ENCODE data around the gene ATP6V1G1. TPM values are rescaled to one million over a fixed set of nuclear protein-coding genes. Genes with fewer than 3 reads are reported as not detected.
"Not testable (repeated sequence)": the region's sequence is repeated elsewhere in the genome, so short reads cannot be mapped to it uniquely, and the experiment has no call there.

Gene ATP6V1G1
- total RNA-seq, 1 donor from 2014 or later: 181 TPM

- DNase-seq (ENCODE audit: low read depth): no peak
- no peak overlapping the region for H3K4me3 ChIP-seq (ENCODE audit: low read depth, low read length)
- TF ChIP-seq CTCF (conservative IDR thresholded peaks at IDR 0.05; ENCODE audit: low read depth, low read length): no peak
Observed at GRCh38 chr9:114591849-114592248, 4.3 kb downstream of the ATP6V1G1 start.

DNA sequence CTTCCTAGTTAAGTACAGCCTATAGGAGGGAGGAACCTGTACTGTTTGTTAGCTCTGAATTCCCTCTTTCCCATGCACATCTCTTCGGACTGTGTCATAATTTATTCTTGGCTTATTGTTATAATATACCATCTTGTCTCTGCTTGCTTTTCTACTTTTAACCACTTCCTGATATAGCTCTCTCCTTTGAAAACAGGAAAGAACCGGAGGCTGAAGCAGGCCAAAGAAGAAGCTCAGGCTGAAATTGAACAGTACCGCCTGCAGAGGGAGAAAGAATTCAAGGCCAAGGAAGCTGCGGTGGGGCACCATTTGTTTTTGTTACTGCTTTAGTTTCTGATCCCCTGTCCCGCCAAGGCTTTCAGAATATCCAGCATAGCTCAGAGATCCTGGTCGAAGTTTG lies 4.8 kb downstream of the ATP6V1G1 start:
- TF ChIP-seq CTCF (conservative IDR thresholded peaks at IDR 0.05; ENCODE audit: low read depth, low read length): peak; percentile 40
- no peak overlapping the region for H3K4me3 ChIP-seq (ENCODE audit: low read depth, low read length)
- DNase-seq (ENCODE audit: low read depth): no peak

DNA sequence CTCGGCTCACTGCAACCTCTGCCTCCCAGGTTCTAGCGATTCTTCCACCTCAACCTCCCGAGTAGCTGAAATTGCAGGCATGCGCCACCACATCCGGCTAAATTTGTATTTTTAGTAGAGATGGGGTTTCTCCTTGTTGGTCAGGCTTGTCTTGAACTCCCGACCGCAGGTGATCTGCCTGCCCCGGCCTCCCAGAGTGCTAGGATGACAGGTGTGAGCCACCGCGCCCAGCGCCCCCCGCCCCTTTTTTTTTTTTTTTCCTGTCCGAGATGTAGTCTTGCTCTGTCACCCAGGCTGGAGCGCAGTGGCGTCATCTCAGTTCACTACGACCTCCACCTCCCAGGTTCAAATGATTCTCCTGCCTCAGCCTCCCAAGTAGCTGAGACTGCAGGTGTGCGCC lies 6.6 kb downstream of the ATP6V1G1 start:
- H3K4me3 ChIP-seq (ENCODE audit: low read depth, low read length): no peak overlapping the region
- no peak for DNase-seq (ENCODE audit: low read depth)
- no peak for TF ChIP-seq CTCF (conservative IDR thresholded peaks at IDR 0.05; ENCODE audit: low read depth, low read length)

- not testable (repeated sequence) for H3K4me3 ChIP-seq (ENCODE audit: low read depth, low read length); DNase-seq (ENCODE audit: low read depth)
Observed at GRCh38 chr9:114600502-114601248, 13.1 kb downstream of the ATP6V1G1 start.

DNA sequence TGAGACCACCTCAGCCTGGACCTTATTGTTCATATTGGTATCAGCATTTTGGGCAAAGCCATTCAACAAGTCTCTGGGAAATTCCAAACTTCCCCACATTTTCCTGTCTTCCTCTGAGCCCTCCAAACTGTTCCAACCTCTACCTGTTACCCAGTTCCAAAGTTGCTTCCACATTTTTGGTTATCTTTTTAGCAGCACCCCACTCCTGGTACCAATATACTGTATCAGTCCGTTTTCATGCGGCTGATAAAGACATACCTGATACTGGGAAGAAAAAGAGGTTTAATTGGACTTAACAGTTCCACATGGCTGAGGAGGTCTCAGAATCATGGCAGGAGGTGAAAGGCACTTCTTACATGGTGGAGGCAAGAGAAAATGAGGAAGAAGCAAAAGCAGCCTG lies 14.2 kb downstream of the ATP6V1G1 start:
- not testable (repeated sequence) for DNase-seq (ENCODE audit: low read depth); H3K4me3 ChIP-seq (ENCODE audit: low read depth, low read length)

GRCh38 chr9:114602620-114603019 lies 15.1 kb downstream of the ATP6V1G1 start:
- DNase-seq (ENCODE audit: low read depth): no peak
- TF ChIP-seq CTCF (conservative IDR thresholded peaks at IDR 0.05; ENCODE audit: low read depth, low read length): no peak
- no peak overlapping the region for H3K4me3 ChIP-seq (ENCODE audit: low read depth, low read length)

DNA sequence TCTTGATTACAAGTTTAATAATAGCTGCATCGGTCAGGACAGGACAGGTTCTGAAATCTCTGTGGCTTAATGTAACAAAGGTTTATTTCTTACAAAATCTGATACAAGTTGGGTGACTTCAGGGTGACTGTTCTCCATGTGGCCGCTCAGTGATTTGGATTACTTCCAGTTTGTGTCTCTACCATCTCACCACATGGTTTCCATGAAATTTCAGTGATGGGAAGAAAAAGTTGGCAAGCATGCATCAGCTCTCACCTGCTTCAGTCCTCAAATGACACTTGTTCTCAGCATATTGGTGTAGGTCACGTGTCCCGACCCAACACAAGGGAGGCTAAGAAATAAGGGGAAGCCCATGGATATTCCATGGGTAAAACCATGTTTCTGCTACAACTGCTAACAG lies 15.7 kb downstream of the ATP6V1G1 start:
- H3K4me3 ChIP-seq (ENCODE audit: low read depth, low read length): no peak overlapping the region
- no peak for TF ChIP-seq CTCF (conservative IDR thresholded peaks at IDR 0.05; ENCODE audit: low read depth, low read length)
- no peak for DNase-seq (ENCODE audit: low read depth)

DNA sequence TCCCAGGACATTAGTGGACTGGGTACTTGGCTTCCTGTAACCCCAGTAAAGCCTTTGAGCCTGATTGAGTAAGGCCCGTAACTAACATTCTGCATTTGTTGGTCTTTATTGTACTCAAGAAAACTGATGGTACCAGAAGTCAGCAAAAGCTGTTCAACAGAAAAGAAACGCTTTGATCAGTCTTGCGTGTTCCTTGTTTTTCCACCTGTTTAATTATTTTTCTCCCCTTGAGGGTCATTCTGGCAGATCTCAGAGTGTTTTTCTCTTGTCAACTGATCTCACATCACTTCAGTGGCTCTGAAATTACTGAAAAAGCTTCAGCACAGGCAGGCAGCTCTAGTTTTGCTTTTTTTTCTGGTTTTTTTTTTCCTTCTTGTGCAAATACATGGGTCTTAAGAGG lies 17.4 kb downstream of the ATP6V1G1 start:
- no peak for TF ChIP-seq CTCF (conservative IDR thresholded peaks at IDR 0.05; ENCODE audit: low read depth, low read length)
- DNase-seq (ENCODE audit: low read depth): no peak
- no peak overlapping the region for H3K4me3 ChIP-seq (ENCODE audit: low read depth, low read length)
